ENCODE measurements around the gene FAM72D.
"Not testable (repeated sequence)": the region's sequence is repeated elsewhere in the genome, so short reads cannot be mapped to it uniquely, and the experiment has no call there.

FAM72D gene

DNA sequence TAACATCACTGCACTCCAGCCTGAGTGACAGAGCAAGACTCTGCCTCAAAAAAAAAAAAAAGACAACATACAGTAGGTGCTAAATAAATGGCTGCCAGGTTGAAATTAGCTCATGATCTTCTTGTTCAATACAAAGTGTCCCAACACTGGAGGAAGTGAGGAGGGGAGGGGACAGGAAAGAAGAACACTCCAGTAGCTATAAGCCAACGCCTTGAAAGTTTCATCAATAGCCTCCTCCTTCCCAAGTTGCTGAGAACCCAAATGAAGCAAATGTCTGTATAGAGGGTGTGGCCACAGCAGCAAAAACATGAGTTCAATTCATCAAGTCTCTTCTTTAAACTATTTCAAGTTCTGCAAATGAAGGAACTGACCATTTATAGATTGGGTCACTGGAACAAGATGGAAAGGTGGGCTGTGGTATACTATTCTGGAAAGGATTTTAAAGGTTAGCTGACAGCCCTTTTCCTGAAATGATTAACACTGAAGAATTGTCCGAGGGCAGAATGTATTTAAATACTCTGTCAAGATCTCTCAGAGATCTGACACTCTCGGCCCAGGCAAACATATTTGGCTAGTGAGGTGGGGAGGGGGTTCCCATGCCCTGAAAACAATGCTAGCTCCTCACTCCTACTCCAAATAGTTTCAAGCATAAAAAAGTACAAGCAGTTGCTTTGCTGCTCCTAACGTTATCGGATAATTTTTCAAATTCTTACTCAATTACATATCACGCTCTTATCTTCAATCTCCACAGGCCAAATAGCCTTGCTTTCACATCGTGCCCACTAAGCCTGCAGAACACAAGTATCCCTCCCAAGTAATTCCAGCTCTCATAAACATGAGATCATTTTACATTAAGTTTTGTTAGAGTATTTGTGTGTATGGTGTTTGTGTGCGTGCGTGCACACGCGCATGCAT lies 17.6 kb upstream of the FAM72D start:
- not testable (repeated sequence) for H3K27me3 Mint-ChIP-seq; DNase-seq; H3K4me3 Mint-ChIP-seq; H3K4me1 Mint-ChIP-seq (ENCODE audit: low read depth); H3K9me3 Mint-ChIP-seq; H3K27ac Mint-ChIP-seq; H3K36me3 Mint-ChIP-seq (ENCODE audit: low read depth)

GRCh38 chr1:145078787-145079370 lies 16.9 kb upstream of the FAM72D start:
- not testable (repeated sequence) for DNase-seq; H3K36me3 Mint-ChIP-seq (ENCODE audit: low read depth); H3K9me3 Mint-ChIP-seq; H3K4me3 Mint-ChIP-seq; H3K4me1 Mint-ChIP-seq (ENCODE audit: low read depth); H3K27ac Mint-ChIP-seq; H3K27me3 Mint-ChIP-seq

DNA sequence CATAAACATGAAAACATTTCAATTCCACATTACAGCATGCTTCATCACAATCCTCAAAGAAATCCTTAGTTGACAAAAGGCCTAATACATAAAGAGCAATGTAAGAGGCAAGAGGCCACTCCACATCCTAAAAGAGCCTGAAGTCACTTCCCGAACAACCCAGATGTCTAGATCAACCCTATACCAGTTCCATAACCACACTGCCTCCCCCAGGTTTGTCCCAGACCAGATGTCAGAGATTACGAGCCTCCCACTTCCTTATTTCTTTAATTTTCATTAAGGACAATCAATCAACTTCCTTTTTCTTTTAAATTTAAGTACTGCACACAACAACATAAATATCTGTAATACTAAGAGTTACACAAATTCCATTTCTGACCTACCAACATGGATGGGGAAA lies 16.0 kb upstream of the FAM72D start:
- H3K4me1 Mint-ChIP-seq (ENCODE audit: low read depth); DNase-seq; H3K27me3 Mint-ChIP-seq: not testable (repeated sequence)

DNA sequence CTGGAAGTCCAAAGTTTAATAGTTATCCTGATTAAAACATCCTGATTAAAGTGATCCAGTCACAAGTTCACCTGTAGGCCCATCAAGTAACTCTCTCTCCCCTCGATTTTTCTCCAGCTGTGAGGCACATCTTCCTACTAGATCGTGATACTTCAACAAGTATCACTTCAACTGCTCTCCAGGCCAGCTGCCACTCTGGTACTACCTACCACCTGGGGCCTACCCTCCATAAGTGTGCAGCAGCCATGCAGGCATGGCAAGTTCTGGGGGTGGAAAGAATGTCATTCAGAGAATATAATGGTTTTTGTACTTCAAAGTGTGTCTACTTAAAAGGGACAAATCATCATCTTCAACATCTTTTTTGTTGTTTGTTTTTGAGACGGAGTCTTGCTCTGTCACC lies 15.6 kb upstream of the FAM72D start:
- H3K4me3 Mint-ChIP-seq; H3K9me3 Mint-ChIP-seq; H3K27ac Mint-ChIP-seq; DNase-seq; H3K36me3 Mint-ChIP-seq (ENCODE audit: low read depth); H3K27me3 Mint-ChIP-seq; H3K4me1 Mint-ChIP-seq (ENCODE audit: low read depth): not testable (repeated sequence)

More for the DNA sequence above, 16.0 kb upstream of the FAM72D start:
- not testable (repeated sequence) for H3K9me3 Mint-ChIP-seq; H3K36me3 Mint-ChIP-seq (ENCODE audit: low read depth); H3K27ac Mint-ChIP-seq; H3K4me3 Mint-ChIP-seq

DNA sequence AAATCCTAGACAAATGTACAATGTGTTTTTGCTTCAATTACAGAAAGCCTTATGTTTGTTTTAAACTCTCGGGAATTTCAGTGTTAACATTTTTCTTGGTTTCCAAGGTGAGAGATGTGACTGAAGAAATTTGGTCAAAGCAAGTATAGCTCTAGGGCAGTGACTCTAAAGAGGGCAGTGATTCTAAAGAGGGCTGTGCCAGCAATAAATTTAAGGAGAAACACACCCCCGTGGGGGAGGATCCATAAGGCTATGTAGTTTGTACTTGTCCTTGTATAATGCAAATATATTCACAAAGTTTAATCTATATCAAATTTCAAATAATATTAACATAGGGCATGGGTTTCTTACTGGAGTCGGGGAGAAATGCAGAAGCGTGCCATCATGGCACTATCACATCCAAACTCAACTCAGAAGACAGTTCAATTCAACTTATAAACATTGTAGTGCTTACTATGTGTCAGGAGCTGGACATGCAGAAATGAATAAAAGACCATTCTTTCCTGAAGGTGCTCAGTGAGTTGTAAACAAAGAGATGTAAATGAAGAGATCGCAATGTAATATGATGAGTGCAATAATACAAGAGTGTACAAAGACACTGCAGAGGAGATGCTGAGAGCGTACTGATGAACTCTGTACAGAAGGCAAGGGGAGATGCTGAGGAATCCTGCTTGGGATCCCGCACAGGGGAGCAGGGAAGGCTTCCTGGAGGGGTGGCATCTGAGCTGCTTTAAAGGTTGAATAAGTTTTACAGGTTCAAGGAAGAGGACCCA lies 13.1 kb upstream of the FAM72D start:
- not testable (repeated sequence) for H3K27ac Mint-ChIP-seq; H3K9me3 Mint-ChIP-seq; H3K27me3 Mint-ChIP-seq; H3K4me1 Mint-ChIP-seq (ENCODE audit: low read depth); H3K4me3 Mint-ChIP-seq; DNase-seq; H3K36me3 Mint-ChIP-seq (ENCODE audit: low read depth)

- not testable (repeated sequence) for H3K27ac Mint-ChIP-seq; H3K4me1 Mint-ChIP-seq (ENCODE audit: low read depth); H3K9me3 Mint-ChIP-seq; H3K36me3 Mint-ChIP-seq (ENCODE audit: low read depth); H3K27me3 Mint-ChIP-seq
- peak overlapping the region; percentile 77 for H3K4me3 Mint-ChIP-seq
- peak; percentile 31 for DNase-seq
These were observed 2.1 kb upstream of the FAM72D start for GRCh38 chr1:145093517-145094149.

DNA sequence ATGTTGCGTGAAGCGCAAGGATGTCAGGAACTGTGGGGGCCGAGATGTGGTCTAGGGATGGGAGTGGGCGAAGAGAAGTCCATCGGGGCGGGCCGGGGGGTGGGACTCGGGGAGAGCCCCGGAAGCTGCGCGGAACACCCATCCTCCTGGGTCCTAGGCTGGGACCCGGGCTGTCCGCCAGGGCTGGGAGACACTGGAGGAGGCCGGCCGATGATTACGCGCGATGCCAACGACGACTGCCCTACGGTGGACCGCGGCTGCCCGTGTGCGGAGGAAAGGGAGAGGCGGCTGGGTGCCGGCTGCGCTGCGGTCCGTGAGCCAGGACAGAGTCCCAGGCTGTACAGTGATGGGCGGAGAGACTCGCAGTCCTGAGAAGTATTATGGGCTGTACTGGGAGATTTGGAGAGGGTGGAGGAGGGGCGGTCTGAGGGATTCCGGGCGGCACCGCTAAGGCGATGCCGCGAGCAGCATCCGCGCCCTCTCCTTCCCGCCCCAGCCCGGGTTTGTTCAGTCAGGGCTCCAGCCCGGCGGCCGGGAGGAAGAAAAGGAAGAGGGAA lies 1.0 kb upstream of the FAM72D start:
- not testable (repeated sequence) for H3K9me3 Mint-ChIP-seq; H3K36me3 Mint-ChIP-seq (ENCODE audit: low read depth); H3K27ac Mint-ChIP-seq; H3K27me3 Mint-ChIP-seq; H3K4me1 Mint-ChIP-seq (ENCODE audit: low read depth)
- H3K4me3 Mint-ChIP-seq: peak overlapping the region; percentile 50
- peak; percentile 38 for DNase-seq

DNA sequence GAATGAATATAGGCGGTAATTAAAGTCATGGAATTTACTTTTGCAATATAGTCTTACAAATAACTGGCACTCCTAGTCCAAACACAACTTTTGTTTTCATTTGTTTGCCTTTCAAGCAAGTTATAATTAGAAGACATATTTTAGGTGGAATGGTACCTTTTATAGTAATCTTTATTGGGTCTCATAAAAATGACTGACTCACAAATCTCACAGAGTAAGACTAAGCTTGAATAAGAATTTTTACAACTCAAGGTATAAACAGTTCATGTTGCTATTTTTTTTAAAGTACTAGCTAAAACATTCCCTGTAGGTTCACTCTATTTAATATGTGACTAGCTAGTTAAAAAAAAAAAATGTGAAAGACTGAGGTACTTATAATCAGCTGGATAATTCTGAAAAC lies 6.0 kb downstream of the FAM72D start:
- DNase-seq; H3K4me1 Mint-ChIP-seq (ENCODE audit: low read depth); H3K9me3 Mint-ChIP-seq; H3K36me3 Mint-ChIP-seq (ENCODE audit: low read depth); H3K27me3 Mint-ChIP-seq; H3K27ac Mint-ChIP-seq; H3K4me3 Mint-ChIP-seq: not testable (repeated sequence)

DNA sequence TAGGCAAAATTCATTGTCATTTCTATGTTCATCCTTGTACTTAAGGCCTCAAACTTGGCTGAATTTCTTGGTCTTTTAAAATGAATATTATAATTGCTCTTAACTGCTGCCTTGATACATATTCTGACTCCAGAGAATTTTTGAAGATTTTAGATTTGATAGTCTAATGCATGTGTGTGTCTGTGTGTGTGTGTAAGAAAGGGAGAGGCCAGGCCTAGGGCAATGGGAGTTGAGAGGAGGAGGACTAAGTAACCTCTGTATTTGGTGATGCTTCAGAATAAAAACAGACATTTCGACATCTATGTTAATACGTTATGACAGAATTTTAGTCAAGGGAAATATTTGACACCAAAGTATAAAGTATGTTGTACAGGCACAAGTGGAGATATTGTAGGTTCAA lies 7.5 kb downstream of the FAM72D start:
- DNase-seq; H3K4me1 Mint-ChIP-seq (ENCODE audit: low read depth); H3K27me3 Mint-ChIP-seq; H3K9me3 Mint-ChIP-seq; H3K27ac Mint-ChIP-seq; H3K36me3 Mint-ChIP-seq (ENCODE audit: low read depth); H3K4me3 Mint-ChIP-seq: not testable (repeated sequence)

GRCh38 chr1:145111674-145112073 lies 15.9 kb downstream of the FAM72D start:
- H3K27ac Mint-ChIP-seq; H3K4me1 Mint-ChIP-seq (ENCODE audit: low read depth); H3K9me3 Mint-ChIP-seq; H3K27me3 Mint-ChIP-seq; H3K4me3 Mint-ChIP-seq; H3K36me3 Mint-ChIP-seq (ENCODE audit: low read depth); DNase-seq: not testable (repeated sequence)

DNA sequence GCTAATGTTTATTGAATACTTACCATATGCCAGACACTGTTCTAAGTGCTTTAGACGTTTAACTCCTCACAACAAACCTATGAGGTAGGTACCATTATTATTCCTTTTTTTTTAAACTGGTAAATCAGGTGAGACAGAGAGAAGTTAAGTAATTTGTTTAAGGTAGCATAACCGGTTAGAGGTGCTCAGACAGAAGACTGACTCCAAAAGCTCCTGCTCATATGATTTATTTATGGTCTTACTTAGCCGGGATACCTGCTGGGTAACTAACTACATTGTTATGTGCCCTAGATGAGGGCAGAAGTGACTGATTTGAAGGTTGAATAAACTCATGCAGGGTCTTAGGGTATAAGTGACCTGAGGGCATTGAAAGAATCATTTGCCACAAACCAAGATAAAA lies 16.9 kb downstream of the FAM72D start:
- H3K4me1 Mint-ChIP-seq (ENCODE audit: low read depth); H3K4me3 Mint-ChIP-seq; H3K36me3 Mint-ChIP-seq (ENCODE audit: low read depth); H3K9me3 Mint-ChIP-seq; H3K27ac Mint-ChIP-seq; DNase-seq; H3K27me3 Mint-ChIP-seq: not testable (repeated sequence)

- not testable (repeated sequence) for H3K9me3 Mint-ChIP-seq; H3K36me3 Mint-ChIP-seq (ENCODE audit: low read depth); H3K4me1 Mint-ChIP-seq (ENCODE audit: low read depth); DNase-seq; H3K27ac Mint-ChIP-seq; H3K27me3 Mint-ChIP-seq; H3K4me3 Mint-ChIP-seq
These were observed 18.8 kb downstream of the FAM72D start for GRCh38 chr1:145114560-145115057.

DNA sequence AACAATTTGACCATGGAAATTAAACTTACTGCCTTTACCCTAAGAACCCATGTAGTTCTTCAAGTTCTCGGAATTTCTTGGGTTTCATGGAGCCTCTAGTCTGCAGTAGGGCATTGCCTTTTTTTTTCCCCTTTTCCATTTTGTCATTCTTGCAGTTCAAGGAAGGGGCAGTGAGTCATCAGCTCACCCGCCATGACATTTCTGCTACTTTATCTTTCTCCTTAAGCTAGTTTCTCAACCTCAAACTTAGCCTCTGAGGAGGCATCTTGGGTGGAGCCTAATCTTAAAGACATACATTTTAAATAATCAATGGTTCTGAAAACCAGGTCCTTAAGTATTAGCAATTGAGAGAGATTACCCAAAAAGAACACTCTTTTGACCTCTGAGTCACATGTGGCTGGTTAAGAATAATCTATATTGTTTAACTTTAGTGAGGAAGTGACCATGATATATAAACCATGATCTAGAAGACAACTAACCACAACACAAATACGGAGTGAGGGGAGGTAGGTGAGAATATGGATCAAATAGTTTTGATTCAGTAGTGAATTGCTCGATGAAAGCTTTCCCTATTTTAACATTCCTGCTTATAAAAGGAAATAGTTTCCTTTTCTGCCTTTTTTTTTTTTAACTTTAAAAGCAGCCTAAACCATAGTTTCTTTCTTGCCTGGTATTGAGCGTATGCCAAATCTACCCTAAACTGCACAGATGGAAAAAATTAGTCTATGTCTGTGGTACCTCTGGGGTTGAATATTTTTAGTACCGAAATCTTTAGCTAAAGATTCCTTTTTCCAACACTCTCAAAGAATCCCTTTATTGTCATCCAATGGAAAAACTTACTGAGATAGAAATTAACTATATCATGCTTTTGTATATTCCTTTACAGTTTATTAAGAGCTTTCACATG lies 20.1 kb downstream of the FAM72D start:
- H3K9me3 Mint-ChIP-seq; H3K4me3 Mint-ChIP-seq; H3K27ac Mint-ChIP-seq; DNase-seq; H3K27me3 Mint-ChIP-seq; H3K4me1 Mint-ChIP-seq (ENCODE audit: low read depth); H3K36me3 Mint-ChIP-seq (ENCODE audit: low read depth): not testable (repeated sequence)

- H3K4me3 Mint-ChIP-seq; DNase-seq; H3K27ac Mint-ChIP-seq; H3K27me3 Mint-ChIP-seq; H3K4me1 Mint-ChIP-seq (ENCODE audit: low read depth); H3K9me3 Mint-ChIP-seq; H3K36me3 Mint-ChIP-seq (ENCODE audit: low read depth): not testable (repeated sequence)
These were observed 24.1 kb downstream of the FAM72D start for GRCh38 chr1:145119842-145120241.
